Measurements from ENCODE around the gene BCL2A1. TPM values are rescaled to one million over a fixed set of nuclear protein-coding genes. Genes with fewer than 3 reads are reported as not detected.

The BCL2A1 gene
- total and polyA plus RNA-seq, 10 of the 15 experiments (the other 5 are each of a cell fraction or from before 2014, with no cell fraction given) = 181 to 570 (median 321) TPM

- POLR2A ChIA-PET = interaction anchor here (0.7 to 6.3 kb wide), 13 partner anchors 8 to 158 kb away, joined by 3 to 66 read pairs (median 5); no protein-coding TSS in a partner anchor
- peak overlapping the region; percentile 64 for H3K4me2 ChIP-seq (ENCODE audit: control insufficient read depth, insufficient read depth)
- H4K20me1 ChIP-seq (ENCODE audit: control insufficient read depth, insufficient read depth) = no peaks in the 10 kb centered on the region
- BruUV-seq (replicated peaks) = no TSS peak
- under 1% methylated on average over 10 of the region's 10 CpGs for WGBS (ENCODE audit: insufficient coverage, insufficient replicate concordance, low lambda C conversion rate, missing lambda C conversion rate)
- DNase-seq (ENCODE audit: low read depth, low spot score) = no peak
- no peaks in the 10 kb centered on the region for H3K27me3 ChIP-seq (replicated peaks in 1 of 2; ENCODE audit: control insufficient read depth in 2 of 2, insufficient read depth in 2 of 2, low read length in 1 of 2)
- ATAC-seq = peak; percentile 4; the same call in 1 of the 3 replicates
- CTCF ChIA-PET = interaction anchor here (0.7 to 4.6 kb wide), 11 partner anchors 9 to 69 kb away, joined by 3 to 29 read pairs (median 4); no protein-coding TSS in a partner anchor
- no peak for FAIRE-seq
- no peak overlapping the region for H2AFZ ChIP-seq (ENCODE audit: control insufficient read depth, low read depth, low read length)
- H3K79me2 ChIP-seq (ENCODE audit: control insufficient read depth, insufficient read depth, low read length) = peaks cover 81% of the 10 kb centered on the region
- H3K36me3 ChIP-seq (ENCODE audit: control insufficient read depth in 2 of 2, insufficient read depth in 2 of 2, low read length in 1 of 2) = no peaks in the 10 kb centered on the region
- RAD21 ChIA-PET (ENCODE audit: unreplicated experiment) = interaction anchor here (0.5 to 6.2 kb wide), 22 partner anchors 10 to 1403 kb away, joined by 3 to 59 read pairs (median 8); partner anchors contain the start of gene ZFAND6
- peak overlapping the region; percentile 70 for H3K4me3 ChIP-seq
- in situ Hi-C loops (cut with MboI) (no loop called here), intact Hi-C loops (cut with micrococcal nuclease; ENCODE audit: unreplicated experiment) (loop anchor here (2.0 to 5.0 kb wide), 2 partner anchors 41 to 95 kb away; no protein-coding TSS in a partner anchor)
- H3K9me3 ChIP-seq (replicated peaks; ENCODE audit: control insufficient read depth, insufficient read depth, low read length) = no peaks in the 10 kb centered on the region
- SMC1A ChIA-PET (ENCODE audit: uncharacterized antibody, unreplicated experiment) = interaction anchor here (0.6 to 10.3 kb wide), 18 partner anchors 8 to 124 kb away, joined by 3 to 115 read pairs (median 8); partner anchors contain the start of gene MTHFS
- peaks cover 11% of the 10 kb centered on the region for H3K4me1 ChIP-seq (ENCODE audit: control insufficient read depth, insufficient read depth, low read length)
- H3K27ac ChIP-seq (ENCODE audit: control insufficient read depth, insufficient read depth) = peak overlapping the region; percentile 88
- H3K9ac ChIP-seq (ENCODE audit: control insufficient read depth, insufficient read depth, low read length) = peak overlapping the region; percentile 70
- TF ChIP-seq YBX1 (IDR thresholded peaks at IDR 0.05) (no peak), MLLT1 (IDR thresholded peaks at IDR 0.05) (no peak), TBL1XR1 (IDR thresholded peaks at IDR 0.05; ENCODE audit: low read depth, low read length) (no peak), STAT3 (IDR thresholded peaks at IDR 0.05; ENCODE audit: low read depth, low read length) (no peak), RUNX3 (IDR thresholded peaks at IDR 0.05; ENCODE audit: low read length) (no peak), NFIC (IDR thresholded peaks at IDR 0.05; ENCODE audit: low read depth, low read length) (no peak; the same call in 1 of the 2 replicates), JUND (IDR thresholded peaks at IDR 0.05; ENCODE audit: low read depth, low read length) (no peak), CBX5 (IDR thresholded peaks at IDR 0.05; ENCODE audit: low read depth) (no peak), ELK1 (IDR thresholded peaks at IDR 0.05; ENCODE audit: low read depth, low read length) (no peak), CREB1 (IDR thresholded peaks at IDR 0.05; ENCODE audit: low read depth) (0 out of 2 replicates have a peak, but pooled peaks have one; percentile 14), RFX5 (IDR thresholded peaks at IDR 0.05; ENCODE audit: low read depth, low read length) (no peak), E2F4 (IDR thresholded peaks at IDR 0.05; ENCODE audit: low read depth, low read length) (no peak), RAD21 (IDR thresholded peaks at IDR 0.05; ENCODE audit: insufficient read depth, low read depth, low read length) (no peak), RAD51 (IDR thresholded peaks at IDR 0.05) (0 out of 2 replicates have a peak, but pooled peaks have one; percentile 8), CHD1 (IDR thresholded peaks at IDR 0.05; ENCODE audit: low read depth, low read length) (no peak), BCL11A (IDR thresholded peaks at IDR 0.05; ENCODE audit: low read depth, low read length) (no peak), NR2C1 (IDR thresholded peaks at IDR 0.05) (no peak), TARDBP (IDR thresholded peaks at IDR 0.05; ENCODE audit: borderline replicate concordance) (no peak), NR2C2 (IDR thresholded peaks at IDR 0.05; ENCODE audit: borderline replicate concordance, control insufficient read depth, insufficient read length, low read depth) (no peak), BRCA1 (IDR thresholded peaks at IDR 0.05; ENCODE audit: low read depth, low read length) (no peak), ZSCAN29 (IDR thresholded peaks at IDR 0.05) (no peak), BHLHE40 (IDR thresholded peaks at IDR 0.05; ENCODE audit: borderline replicate concordance in 1 of 2, low read depth in 2 of 2, low read length in 1 of 2) (peak; percentile 71)
Measured at GRCh38 chr15:79967298-79968182, 3.5 kb downstream of the BCL2A1 start.

Measured in GM12878 (cell line).